Common myeloid progenitor, CD34-positive (primary cell): Measurements from ENCODE around the gene RFFL.
A peak's percentile ranks its signal among the peaks of the same experiment; 100 is the strongest.
"Not testable (repeated sequence)": the region's sequence is repeated elsewhere in the genome, so short reads cannot be mapped to it uniquely, and the experiment has no call there.

Source experiments
- CTCF ChIA-PET: fragments of 350-600 bp; sonication (Branson Sonifier 250); formaldehyde crosslinking; loops from one replicate; lab custom pipeline; 2021; ENCODE audit warnings: antibody characterized with exemption; lab: Charles Lee
- POLR2A ChIA-PET: fragments of 350-600 bp; sonication (Branson Sonifier 250); formaldehyde crosslinking; loops from one replicate; lab custom pipeline; 2021; ENCODE audit warnings: antibody characterized with exemption; lab: Charles Lee
- DNase-seq, 3 donors: peaks; one replicate each; pipeline versions ENCODE4 v3.0.0 to v3.0.0-alpha.2; 2013
- H3K27ac ChIP-seq, 2 experiments: 1 replicate in 1 of 2; 2 replicates in 1 of 2; pipeline ENCODE4 v1.7.0; 2013; ENCODE audit warnings: inconsistent platforms in 2 of 2, low read length in 2 of 2, mild to moderate bottlenecking in 2 of 2, low read depth in 1 of 2, moderate library complexity in 1 of 2; ENCODE audit not compliant: severe bottlenecking in 2 of 2, insufficient read depth in 1 of 2, poor library complexity in 1 of 2
- H3K27me3 ChIP-seq, 5 experiments: replicated peaks in 2 of 5; 1 replicate in 3 of 5; 2 replicates in 2 of 5; pipeline versions ENCODE4 v1.6.1 to v1.7.0; 2013; ENCODE audit warnings: low read length in 4 of 5, mild to moderate bottlenecking in 2 of 5, moderate library complexity in 2 of 5, inconsistent platforms in 1 of 5; ENCODE audit not compliant: insufficient read depth in 5 of 5, control insufficient read depth in 4 of 5
- H3K36me3 ChIP-seq, 4 experiments: 1 replicate in 2 of 4; 2 replicates in 2 of 4; pipeline versions ENCODE4 v1.6.1 to v1.7.0; 2013; ENCODE audit warnings: low read length in 3 of 4, control low read depth in 1 of 4, mild to moderate bottlenecking in 1 of 4; ENCODE audit not compliant: control insufficient read depth in 4 of 4, insufficient read depth in 4 of 4
- H3K4me1 ChIP-seq, 4 experiments: 1 replicate in 3 of 4; 2 replicates in 1 of 4; pipeline versions ENCODE4 v1.6.1 to v1.7.1; 2013; ENCODE audit warnings: low read length in 3 of 4, mild to moderate bottlenecking in 3 of 4, control low read depth in 1 of 4, inconsistent platforms in 1 of 4, moderate library complexity in 1 of 4; ENCODE audit not compliant: control insufficient read depth in 4 of 4, insufficient read depth in 4 of 4; ENCODE audit errors: control extremely low read depth in 1 of 4
- H3K4me3 ChIP-seq, 7 experiments: 1 replicate in 4 of 7; 2 replicates in 3 of 7; pipeline versions ENCODE4 v1.5.1 to v1.7.0; 2013; ENCODE audit warnings: mild to moderate bottlenecking in 7 of 7, low read length in 6 of 7, moderate library complexity in 6 of 7, inconsistent platforms in 2 of 7, low read depth in 2 of 7, control low read depth in 1 of 7; ENCODE audit not compliant: insufficient read depth in 4 of 7, control insufficient read depth in 1 of 7; ENCODE audit errors: extremely low read depth in 1 of 7
- H3K9me3 ChIP-seq, 5 experiments: 1 replicate in 4 of 5; 2 replicates in 1 of 5; pipeline versions ENCODE4 v1.6.1 to v1.7.1; 2013; ENCODE audit warnings: low read length in 4 of 5, mild to moderate bottlenecking in 2 of 5, inconsistent platforms in 1 of 5, low read depth in 1 of 5, moderate library complexity in 1 of 5; ENCODE audit not compliant: control insufficient read depth in 4 of 5, insufficient read depth in 2 of 5; ENCODE audit errors: control extremely low read depth in 1 of 5
- WGBS: methylation state at CpG from one replicate; pipeline ENCODE4 v1.1.5; 2013; ENCODE audit not compliant: insufficient coverage; 5-methylcytosine and 5-hydroxymethylcytosine counted together

The RFFL gene

DNA sequence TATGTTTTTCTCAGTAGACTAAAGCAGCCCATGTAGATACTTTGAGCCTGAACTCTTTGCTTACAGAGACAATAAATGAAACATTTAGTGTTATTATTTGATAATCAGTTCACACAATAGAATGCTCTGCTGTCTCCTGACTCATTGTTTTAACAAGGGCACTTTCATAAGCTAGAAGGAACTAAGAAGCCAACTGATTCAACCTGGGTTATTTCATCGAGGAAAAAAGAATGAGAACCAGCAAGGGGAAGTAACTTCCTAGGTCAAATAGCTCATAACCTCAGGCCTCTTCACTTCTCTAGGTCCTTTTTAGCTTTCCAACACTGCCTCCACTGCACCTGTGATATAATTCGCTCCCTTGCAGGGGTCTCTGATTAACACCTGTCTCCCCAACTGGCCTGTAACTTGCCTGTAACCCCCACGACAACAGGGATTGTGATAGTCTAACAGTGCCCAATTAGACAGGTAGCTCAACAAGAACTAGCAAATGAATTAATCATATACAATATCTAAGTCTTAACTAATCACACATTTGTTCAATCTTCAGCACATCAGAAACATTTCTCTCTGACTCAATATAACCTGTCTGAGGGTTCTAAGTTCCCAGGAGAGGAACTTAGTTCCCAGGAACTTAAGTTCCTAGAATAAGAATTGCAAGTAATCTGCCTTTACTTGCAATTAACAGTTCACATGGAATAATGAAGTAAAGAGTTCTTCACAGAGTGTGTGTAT lies 34.8 kb downstream of the RFFL start:
- DNase-seq, result peak in 2 of 3 donors; percentile 25 to 36
- no peak overlapping the region for H3K4me3 ChIP-seq
- POLR2A ChIA-PET, result interaction anchor here (1.4 kb wide), 1 partner anchor 91 kb away, joined by 4 read pairs; the partner anchor contains the start of gene RAD51D
- CTCF ChIA-PET, result interaction anchor here (0.6 to 1.5 kb wide), 5 partner anchors 10 to 134 kb away, joined by 3 to 4 read pairs (median 3); partner anchors contain the start of gene FNDC8
- WGBS, result 65% methylated on average over 3 of the region's 3 CpGs
- no peak overlapping the region for H3K27ac ChIP-seq
- H3K36me3 ChIP-seq, result peaks cover 0 to 18% (median 14%) of the 10 kb centered on the region in 4 experiments
- no peaks in the 10 kb centered on the region for H3K9me3 ChIP-seq
- H3K4me1 ChIP-seq, result peaks cover 0 to 23% (median 5%) of the 10 kb centered on the region in 4 experiments
- no peaks in the 10 kb centered on the region for H3K27me3 ChIP-seq

DNA sequence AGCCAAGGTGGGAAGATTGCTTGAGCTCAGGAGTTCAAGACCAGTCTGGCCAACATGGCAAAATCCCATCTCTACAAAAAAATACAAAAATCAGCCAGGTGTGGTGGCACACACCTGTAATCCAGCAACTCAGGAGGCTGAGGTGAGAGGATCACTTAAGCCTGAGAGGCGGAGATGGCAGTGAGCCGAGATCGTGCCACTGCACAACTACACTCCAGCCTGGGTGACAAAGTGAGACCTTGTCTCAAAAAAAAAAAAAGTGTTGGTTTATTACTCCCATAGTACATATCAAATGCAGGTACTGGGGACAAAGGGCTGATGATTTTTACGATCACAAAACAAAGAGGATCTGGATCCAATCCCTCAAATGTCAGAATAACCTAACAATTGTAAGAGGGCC lies 35.4 kb downstream of the RFFL start:
- POLR2A ChIA-PET, result interaction anchor here (1.4 kb wide), 1 partner anchor 91 kb away, joined by 4 read pairs; the partner anchor contains the start of gene RAD51D
- H3K4me3 ChIP-seq, H3K27ac ChIP-seq, DNase-seq, H3K27me3 ChIP-seq, H3K9me3 ChIP-seq: not testable (repeated sequence)
- WGBS, result no CpG with 5 or more reads among the region's 4 CpGs
- CTCF ChIA-PET, result interaction anchor here (1.9 kb wide), 1 partner anchor 61 kb away, joined by 8 read pairs; no protein-coding TSS in a partner anchor
- peaks cover 0 to 26% (median 5%) of the 10 kb centered on the region in 4 experiments for H3K4me1 ChIP-seq
- H3K36me3 ChIP-seq, result peaks cover 0 to 16% (median 14%) of the 10 kb centered on the region in 4 experiments

DNA sequence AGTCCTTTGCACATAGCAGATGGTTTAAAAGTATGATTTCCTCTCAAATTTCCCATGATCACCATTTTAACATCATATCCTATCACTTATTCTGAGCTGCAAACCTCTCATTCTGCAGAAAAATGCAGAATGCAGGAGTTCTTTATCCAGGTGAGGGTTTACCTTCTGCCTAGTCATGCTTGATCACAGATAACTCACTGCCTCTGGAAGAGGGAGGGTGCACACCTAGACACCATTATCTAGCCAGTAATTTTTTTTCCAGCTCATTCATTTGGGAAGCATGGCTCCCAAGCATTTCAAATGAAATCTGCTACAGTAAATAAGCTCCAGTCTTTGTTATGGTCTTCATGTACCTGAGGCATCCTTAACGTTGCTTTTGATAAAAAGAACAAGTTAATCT lies 38.0 kb downstream of the RFFL start:
- H3K27ac ChIP-seq, result no peak overlapping the region
- CTCF ChIA-PET, result interaction anchor here (0.9 kb wide), 1 partner anchor 15 kb away, joined by 3 read pairs; no protein-coding TSS in a partner anchor
- DNase-seq, result no peak
- H3K9me3 ChIP-seq, result no peaks in the 10 kb centered on the region
- POLR2A ChIA-PET, result no interaction called here
- H3K4me1 ChIP-seq, result peaks cover 2 to 28% (median 13%) of the 10 kb centered on the region in 4 experiments
- H3K36me3 ChIP-seq, result peaks cover under 1 to 23% (median 21%) of the 10 kb centered on the region in 4 experiments
- WGBS, result 100% methylated on average over 1 of the region's 1 CpG
- H3K4me3 ChIP-seq, result no peak overlapping the region
- no peaks in the 10 kb centered on the region for H3K27me3 ChIP-seq

DNA sequence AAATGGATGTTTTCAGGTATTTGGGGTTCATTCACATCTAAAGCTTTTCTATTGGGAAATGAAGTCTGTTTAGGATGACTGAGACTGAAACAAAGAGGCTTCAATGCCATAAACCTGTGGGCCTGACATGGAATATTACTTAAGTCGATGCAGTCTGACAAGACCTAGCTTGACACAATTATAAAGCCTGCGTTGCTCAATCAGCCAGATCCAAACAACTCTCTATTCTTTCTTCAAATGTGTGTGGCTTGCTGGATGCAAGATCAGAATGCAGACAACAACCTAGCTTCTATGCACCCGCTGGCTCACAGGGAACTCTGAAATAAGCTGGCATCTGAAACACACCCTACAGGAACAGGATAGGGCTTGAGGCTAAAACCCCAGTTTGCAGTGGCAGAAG lies 40.0 kb downstream of the RFFL start:
- WGBS, result 100% methylated on average over 2 of the region's 3 CpGs
- peaks cover 6 to 36% (median 28%) of the 10 kb centered on the region in 4 experiments for H3K36me3 ChIP-seq
- POLR2A ChIA-PET, result interaction anchor here (1.3 to 2.0 kb wide), 2 partner anchors 27 to 66 kb away, joined by 3 to 6 read pairs; no protein-coding TSS in a partner anchor
- H3K4me1 ChIP-seq, result peaks cover 2 to 21% (median 12%) of the 10 kb centered on the region in 4 experiments
- DNase-seq, result no peak
- no peaks in the 10 kb centered on the region for H3K27me3 ChIP-seq
- H3K27ac ChIP-seq, result no peak overlapping the region
- H3K4me3 ChIP-seq, result no peak overlapping the region
- CTCF ChIA-PET, result interaction anchor here (1.1 to 2.5 kb wide), 7 partner anchors 40 to 104 kb away, joined by 3 to 16 read pairs (median 8); partner anchors contain the start of genes RAD51D and RFFL
- no peaks in the 10 kb centered on the region for H3K9me3 ChIP-seq

DNA sequence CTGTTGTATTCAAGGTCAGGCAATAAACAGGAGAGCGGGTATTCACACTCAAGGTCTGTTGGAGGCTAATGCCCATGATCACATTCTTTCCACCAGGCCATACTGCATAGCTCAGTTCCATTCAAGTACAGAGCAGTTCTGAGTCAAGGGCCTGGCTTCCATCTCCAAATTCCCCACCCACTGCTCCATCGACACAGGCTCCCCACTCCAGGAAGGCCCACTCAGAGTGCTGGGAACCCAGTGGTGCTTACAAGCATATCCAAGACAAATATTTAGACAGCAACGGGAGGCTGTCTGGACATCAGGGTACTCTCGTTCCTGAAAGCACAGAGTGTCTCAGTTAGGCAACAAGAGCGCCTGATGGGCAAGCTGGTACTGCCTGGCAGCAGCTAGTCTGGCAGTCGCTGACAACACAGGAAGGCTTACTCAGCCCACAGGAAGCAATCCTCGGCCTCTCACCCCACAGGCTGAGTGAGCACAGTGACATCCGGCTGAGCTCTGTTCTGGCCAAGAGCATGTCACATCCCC lies 40.9 kb downstream of the RFFL start:
- 18% methylated on average over 8 of the region's 8 CpGs for WGBS
- DNase-seq, result peak; percentile 50 to 79 (median 72)
- Histone ChIP-seq H3K27me3 (no peaks in the 10 kb centered on the region), H3K4me3 (peak overlapping the region in 1 of 7 experiments; percentile 12), H3K4me1 (peaks cover 2 to 15% (median 12%) of the 10 kb centered on the region in 4 experiments), H3K27ac (no peak overlapping the region), H3K36me3 (peaks cover 6 to 38% (median 31%) of the 10 kb centered on the region in 4 experiments), H3K9me3 (no peaks in the 10 kb centered on the region)
- CTCF ChIA-PET, result interaction anchor here (1.0 to 2.5 kb wide), 16 partner anchors 9 to 105 kb away, joined by 3 to 16 read pairs (median 4); partner anchors contain the start of genes RAD51D and RFFL
- POLR2A ChIA-PET, result interaction anchor here (1.2 to 2.0 kb wide), 4 partner anchors 28 to 67 kb away, joined by 3 to 7 read pairs (median 4); partner anchors contain the start of gene RFFL

DNA sequence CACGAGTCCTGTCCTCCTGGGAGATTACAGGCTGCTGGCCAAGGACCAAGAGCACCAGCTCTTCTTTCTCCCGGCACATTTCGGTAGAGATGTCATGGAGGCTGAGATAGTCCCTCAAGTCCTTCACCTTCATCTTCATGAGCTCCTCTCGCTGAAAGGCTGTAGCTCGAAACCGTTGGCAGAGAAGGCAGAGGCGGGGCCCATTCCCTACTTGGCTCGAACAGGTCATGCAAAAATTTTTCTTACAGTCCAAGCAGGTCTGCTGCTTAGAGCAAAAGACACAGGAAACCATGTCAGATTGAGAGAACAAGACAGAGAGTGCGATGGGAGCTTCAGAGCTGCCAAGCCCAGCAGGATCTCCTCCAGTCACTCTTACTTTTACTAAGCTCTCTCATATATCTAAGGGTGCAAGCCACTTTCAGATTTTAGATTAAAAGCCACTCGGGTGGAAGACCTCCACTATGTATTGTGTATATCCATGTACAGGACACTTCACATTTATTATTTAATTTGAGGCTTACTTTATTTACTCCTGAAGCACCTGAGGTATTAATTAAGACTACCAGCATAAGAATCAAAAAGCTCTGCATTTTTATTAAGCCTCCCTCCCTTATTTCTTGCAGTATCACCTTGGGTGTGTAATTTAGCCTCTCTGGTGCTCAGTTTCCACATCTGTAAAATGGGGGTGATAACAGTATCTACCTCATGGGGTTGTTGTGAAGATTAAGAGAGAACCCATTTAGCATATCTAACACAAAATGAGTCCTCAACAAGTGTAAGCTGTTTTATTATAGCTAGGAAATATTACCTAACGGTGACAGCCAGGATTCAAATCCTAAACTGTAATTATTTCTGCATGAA lies 41.8 kb downstream of the RFFL start:
- 100% methylated on average over 4 of the region's 11 CpGs for WGBS
- ChIA-PET POLR2A (interaction anchor here (1.2 to 2.0 kb wide), 3 partner anchors 37 to 68 kb away, joined by 3 to 7 read pairs (median 6); partner anchors contain the start of gene RFFL), CTCF (interaction anchor here (0.7 to 2.5 kb wide), 15 partner anchors 8 to 98 kb away, joined by 3 to 16 read pairs (median 4); partner anchors contain the start of gene RAD51D)
- Histone ChIP-seq H3K4me3 (no peak overlapping the region), H3K27ac (no peak overlapping the region), H3K27me3 (no peaks in the 10 kb centered on the region), H3K36me3 (peaks cover 8 to 43% (median 39%) of the 10 kb centered on the region in 4 experiments), H3K9me3 (no peaks in the 10 kb centered on the region), H3K4me1 (peaks cover 2 to 15% (median 12%) of the 10 kb centered on the region in 4 experiments)
- DNase-seq, result no peak
